ENCODE data around the gene FAHD1. TPM values are rescaled to one million over a fixed set of nuclear protein-coding genes. Genes with fewer than 3 reads are reported as not detected.

Gene FAHD1
- total RNA-seq, 2 experiments from 2014 or later = 4.1 to 4.5 TPM

GRCh38 chr16:1823821-1824220, 3.2 kb upstream of the FAHD1 start:
- Mint-ChIP-seq H3K27ac (peak overlapping the region; percentile 37), H3K36me3 (ENCODE audit: low read depth) (peaks cover 6% of the 10 kb centered on the region), H3K9me3 (no peaks in the 10 kb centered on the region), H3K27me3 (no peaks in the 10 kb centered on the region), H3K4me1 (ENCODE audit: low read depth) (peaks cover 30% of the 10 kb centered on the region), H3K4me3 (peak overlapping the region; percentile 84)
- POLR2A ChIA-PET = interaction anchor here (1.2 kb wide), 1 partner anchor 42 kb away, joined by 3 read pairs; no protein-coding TSS in a partner anchor
- Histone ChIP-seq H3K27ac (ENCODE audit: low read depth in 1 of 2, low read length in 2 of 2) (no peak overlapping the region), H3K27me3 (ENCODE audit: control insufficient read depth in 1 of 2, insufficient read depth in 2 of 2, low read length in 2 of 2) (no peaks in the 10 kb centered on the region), H3K4me1 (ENCODE audit: insufficient read depth, low read length) (peaks cover 45% of the 10 kb centered on the region), H3K9me3 (ENCODE audit: control insufficient read depth in 1 of 2, insufficient read depth in 1 of 2, low read length in 2 of 2) (no peaks in the 10 kb centered on the region), H3K4me3 (ENCODE audit: low read length) (no peak overlapping the region), H3K36me3 (ENCODE audit: insufficient read depth, low read length) (peaks cover 39% of the 10 kb centered on the region)
- no peak for TF ChIP-seq CTCF (IDR thresholded peaks at IDR 0.05)
- peak in 1 of 14 experiments; percentile 34 for DNase-seq
- CTCF ChIA-PET = interaction anchor here (1.1 kb wide), 1 partner anchor 41 kb away, joined by 3 read pairs; the partner anchor contains the start of genes NUBP2 and SPSB3
- intact Hi-C loops (cut with DNase I, micrococcal nuclease) = no loop called here
- ATAC-seq (ENCODE audit: poor library complexity) = no peak

- CTCF ChIA-PET = no interaction called here
- no peaks in the 10 kb centered on the region for H3K27me3 Mint-ChIP-seq
- peak overlapping the region; percentile 67 for H3K4me3 ChIP-seq (ENCODE audit: low read length)
- H3K4me1 ChIP-seq (ENCODE audit: insufficient read depth, low read length) = peaks cover 53% of the 10 kb centered on the region
- TF ChIP-seq CTCF (IDR thresholded peaks at IDR 0.05) = no peak
- no peaks in the 10 kb centered on the region for H3K36me3 Mint-ChIP-seq (ENCODE audit: low read depth)
- H3K27ac Mint-ChIP-seq = peak overlapping the region; percentile 86
- intact Hi-C loops (cut with DNase I, micrococcal nuclease) = loop anchor here (5.0 kb wide), 2 partner anchors 53 to 118 kb away; partner anchors contain the start of genes EME2 (in 1 of the 2), MAPK8IP3 (in 1 of the 2), MRPS34 (in 1 of the 2) and NME3 (in 1 of the 2)
- H3K36me3 ChIP-seq (ENCODE audit: insufficient read depth, low read length) = peaks cover 25% of the 10 kb centered on the region
- no peak for ATAC-seq (ENCODE audit: poor library complexity)
- no peaks in the 10 kb centered on the region for H3K9me3 Mint-ChIP-seq
- H3K9me3 ChIP-seq (ENCODE audit: control insufficient read depth in 1 of 2, insufficient read depth in 1 of 2, low read length in 2 of 2) = no peaks in the 10 kb centered on the region
- H3K4me1 Mint-ChIP-seq (ENCODE audit: low read depth) = peaks cover 37% of the 10 kb centered on the region
- no peaks in the 10 kb centered on the region for H3K27me3 ChIP-seq (ENCODE audit: control insufficient read depth in 1 of 2, insufficient read depth in 2 of 2, low read length in 2 of 2)
- no peak for DNase-seq
- POLR2A ChIA-PET = interaction anchor here (0.7 to 3.6 kb wide), 5 partner anchors 34 to 330 kb away, joined by 3 to 51 read pairs (median 13); partner anchors contain the start of genes EME2, MAPK8IP3, MRPS34 and NME3
- H3K4me3 Mint-ChIP-seq = peak overlapping the region; percentile 89
- peak overlapping the region; percentile 38 to 49 for H3K27ac ChIP-seq (ENCODE audit: low read depth in 1 of 2, low read length in 2 of 2)
Observed at GRCh38 chr16:1825381-1825863, 1.6 kb upstream of the FAHD1 start.

GRCh38 chr16:1825864-1826690, 929 bp upstream of the FAHD1 start:
- peak; percentile 39 to 91 (median 61) for DNase-seq
- Histone ChIP-seq H3K4me1 (ENCODE audit: insufficient read depth, low read length) (peaks cover 53% of the 10 kb centered on the region), H3K4me3 (ENCODE audit: low read length) (peak overlapping the region; percentile 67), H3K27me3 (ENCODE audit: control insufficient read depth in 1 of 2, insufficient read depth in 2 of 2, low read length in 2 of 2) (no peaks in the 10 kb centered on the region), H3K9me3 (ENCODE audit: control insufficient read depth in 1 of 2, insufficient read depth in 1 of 2, low read length in 2 of 2) (no peaks in the 10 kb centered on the region), H3K36me3 (ENCODE audit: insufficient read depth, low read length) (peaks cover 19% of the 10 kb centered on the region), H3K27ac (ENCODE audit: low read depth in 1 of 2, low read length in 2 of 2) (peak overlapping the region; percentile 38 to 49)
- CTCF ChIA-PET = interaction anchor here (0.8 kb wide), 1 partner anchor 13 kb away, joined by 3 read pairs; no protein-coding TSS in a partner anchor
- H3K36me3 Mint-ChIP-seq (ENCODE audit: low read depth) = no peaks in the 10 kb centered on the region
- POLR2A ChIA-PET = interaction anchor here (0.7 to 3.6 kb wide), 9 partner anchors 30 to 517 kb away, joined by 3 to 51 read pairs (median 11); partner anchors contain the start of genes EME2, MAPK8IP3, MRPS34 and NME3
- H3K27ac Mint-ChIP-seq = peak overlapping the region; percentile 90
- H3K27me3 Mint-ChIP-seq = no peaks in the 10 kb centered on the region
- TF ChIP-seq CTCF (IDR thresholded peaks at IDR 0.05) = no peak
- no peaks in the 10 kb centered on the region for H3K9me3 Mint-ChIP-seq
- H3K4me1 Mint-ChIP-seq (ENCODE audit: low read depth) = peaks cover 37% of the 10 kb centered on the region
- H3K4me3 Mint-ChIP-seq = peak overlapping the region; percentile 89
- ATAC-seq (ENCODE audit: poor library complexity) = peak; percentile 72
- intact Hi-C loops (cut with DNase I, micrococcal nuclease) = loop anchor here (2.0 to 5.0 kb wide), 6 partner anchors 29 to 119 kb away; partner anchors contain the start of genes EME2 (in 2 of the 2), MRPS34 (in 2 of the 2), MAPK8IP3 (in 1 of the 2) and NME3 (in 1 of the 2)
